ENCODE data around the gene SLC12A7. TPM values are rescaled to one million over a fixed set of nuclear protein-coding genes. Genes with fewer than 3 reads are reported as not detected.
"Not testable (repeated sequence)": the region's sequence is repeated elsewhere in the genome, so short reads cannot be mapped to it uniquely, and the experiment has no call there.

SLC12A7 gene
- total and polyA plus RNA-seq, 2 of the 13 experiments (the other 11 are each of a cell fraction or from before 2014, with no cell fraction given) = 14.0 to 18.5 TPM

DNA sequence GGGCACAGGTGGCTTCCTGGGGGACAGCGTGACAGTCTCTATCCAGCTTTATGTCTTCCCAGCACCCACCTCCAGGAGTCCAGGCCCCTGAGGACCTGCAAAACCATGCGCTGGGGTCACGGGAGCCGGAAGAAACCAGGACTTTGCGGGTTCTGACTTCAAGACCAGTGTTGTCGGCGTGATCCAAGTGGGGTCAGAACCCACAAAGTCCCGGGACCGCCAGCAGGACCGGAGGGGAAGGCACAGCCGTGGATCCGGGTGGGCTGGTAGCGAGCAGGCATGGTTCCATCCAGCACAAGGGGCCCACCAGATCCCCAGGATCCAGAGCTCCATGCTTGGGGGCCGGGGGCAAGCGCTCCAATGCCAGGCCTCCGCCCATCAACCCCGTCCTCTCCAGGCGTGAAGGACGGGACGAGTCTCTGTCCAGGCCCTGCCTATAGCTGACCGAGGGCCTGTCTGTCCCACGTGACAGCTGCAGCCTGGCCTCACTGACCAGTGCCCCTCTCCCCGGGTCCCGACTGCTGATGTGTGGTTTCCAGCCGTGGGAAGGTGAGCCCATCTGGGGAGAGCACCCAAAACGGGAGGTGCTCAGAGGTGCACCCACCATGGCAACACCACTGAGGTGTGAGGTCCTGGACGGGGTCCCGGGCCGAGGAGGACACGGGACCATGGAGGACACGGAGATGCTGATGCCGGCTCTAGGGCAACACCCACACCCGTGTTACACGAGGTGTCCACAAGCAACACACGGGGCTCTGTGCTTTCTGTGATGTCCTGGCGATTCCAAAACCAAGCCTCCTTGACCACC, 48.9 kb downstream of the SLC12A7 start:
- Histone ChIP-seq H3K4me1 (ENCODE audit: insufficient read depth, low read length) (no peaks in the 10 kb centered on the region), H3K9me3 (ENCODE audit: low read length) (no peaks in the 10 kb centered on the region), H3K9ac (ENCODE audit: insufficient read depth, low read depth, low read length) (no peak overlapping the region), H3K79me2 (ENCODE audit: insufficient read depth, low read length) (no peaks in the 10 kb centered on the region), H3K4me3 (replicated peaks in 1 of 3; ENCODE audit: insufficient read depth in 1 of 3, low read depth in 2 of 3, low read length in 3 of 3) (no peak overlapping the region), H3K4me2 (ENCODE audit: low read depth, low read length) (no peak overlapping the region), H2AFZ (ENCODE audit: low read length) (no peak overlapping the region), H3K27me3 (ENCODE audit: control insufficient read depth in 1 of 2, insufficient read depth in 2 of 2, low read length in 2 of 2) (no peaks in the 10 kb centered on the region), H3K36me3 (replicated peaks in 1 of 2; ENCODE audit: control insufficient read depth in 1 of 2, insufficient read depth in 2 of 2, low read length in 2 of 2) (peaks cover 29 to 67% of the 10 kb centered on the region in 2 experiments; a peak in 4 of 5 replicates), H3K27ac (ENCODE audit: extremely low read length, insufficient read depth, low read length) (no peak overlapping the region), H4K20me1 (ENCODE audit: insufficient read depth, low read length) (no peaks in the 10 kb centered on the region)
- POLR2A ChIA-PET = no interaction called here
- WGBS (ENCODE audit: low lambda C conversion rate) = 93% methylated on average over 8 of the region's 36 CpGs
- no TSS peak for BruUV-seq (replicated peaks)
- ATAC-seq = no peak
- DNase-seq (ENCODE audit: low spot score) = no peak
- no peak for FAIRE-seq
- intact Hi-C loops (cut with micrococcal nuclease; ENCODE audit: unreplicated experiment) = no loop called here
- TF ChIP-seq NFIC (IDR thresholded peaks at IDR 0.05; ENCODE audit: low read length) (no peak), AGO2 (optimal IDR thresholded peaks at IDR 0.05; ENCODE audit: low read depth, low read length) (peak; percentile 43), ZNF224 (CRISPR knock-in tag; IDR thresholded peaks at IDR 0.05) (no peak)
- TF ChIP-seq, protein P1, sequence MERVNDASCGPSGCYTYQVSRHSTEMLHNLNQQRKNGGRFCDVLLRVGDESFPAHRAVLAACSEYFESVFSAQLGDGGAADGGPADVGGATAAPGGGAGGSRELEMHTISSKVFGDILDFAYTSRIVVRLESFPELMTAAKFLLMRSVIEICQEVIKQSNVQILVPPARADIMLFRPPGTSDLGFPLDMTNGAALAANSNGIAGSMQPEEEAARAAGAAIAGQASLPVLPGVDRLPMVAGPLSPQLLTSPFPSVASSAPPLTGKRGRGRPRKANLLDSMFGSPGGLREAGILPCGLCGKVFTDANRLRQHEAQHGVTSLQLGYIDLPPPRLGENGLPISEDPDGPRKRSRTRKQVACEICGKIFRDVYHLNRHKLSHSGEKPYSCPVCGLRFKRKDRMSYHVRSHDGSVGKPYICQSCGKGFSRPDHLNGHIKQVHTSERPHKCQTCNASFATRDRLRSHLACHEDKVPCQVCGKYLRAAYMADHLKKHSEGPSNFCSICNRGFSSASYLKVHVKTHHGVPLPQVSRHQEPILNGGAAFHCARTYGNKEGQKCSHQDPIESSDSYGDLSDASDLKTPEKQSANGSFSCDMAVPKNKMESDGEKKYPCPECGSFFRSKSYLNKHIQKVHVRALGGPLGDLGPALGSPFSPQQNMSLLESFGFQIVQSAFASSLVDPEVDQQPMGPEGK (CRISPR knock-in tag; IDR thresholded peaks at IDR 0.05) = no peak
- in situ Hi-C loops (cut with HindIII; ENCODE audit: extremely low pct_ligation_motif_present, low pct_unique_long_range_greater_than_20kb) = no loop called here
- CTCF ChIA-PET (ENCODE audit: low intra/inter-chr PET ratio, low total read pairs) = no interaction called here

DNA sequence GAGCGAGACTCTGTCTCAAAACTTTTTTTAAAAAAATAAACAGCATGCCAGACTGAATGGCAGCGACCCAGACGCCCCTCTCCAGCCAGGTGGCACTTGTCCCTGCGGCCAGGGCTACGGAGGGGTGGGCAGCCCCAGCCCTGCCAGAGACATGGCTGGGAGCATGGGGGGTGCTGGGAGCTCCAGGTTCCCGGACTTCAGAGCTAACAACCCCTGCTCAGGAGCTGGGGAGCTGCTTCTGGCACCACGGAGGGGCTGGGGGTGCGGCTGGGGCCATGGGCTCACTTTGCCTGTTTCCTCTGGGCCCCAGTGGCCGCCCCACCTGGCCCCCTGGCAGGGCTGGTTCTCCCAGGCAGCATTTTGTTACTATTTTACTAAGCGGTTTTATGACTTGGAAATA, 49.9 kb downstream of the SLC12A7 start:
- Histone ChIP-seq H3K4me1 (ENCODE audit: insufficient read depth, low read length) (no peaks in the 10 kb centered on the region), H3K27me3 (ENCODE audit: control insufficient read depth in 1 of 2, insufficient read depth in 2 of 2, low read length in 2 of 2) (no peaks in the 10 kb centered on the region), H3K36me3 (replicated peaks in 1 of 2; ENCODE audit: control insufficient read depth in 1 of 2, insufficient read depth in 2 of 2, low read length in 2 of 2) (peaks cover 29 to 67% of the 10 kb centered on the region in 2 experiments; a peak in 4 of 5 replicates), H3K9me3 (ENCODE audit: low read length) (no peaks in the 10 kb centered on the region), H4K20me1 (ENCODE audit: insufficient read depth, low read length) (no peaks in the 10 kb centered on the region), H3K4me2 (ENCODE audit: low read depth, low read length) (no peak overlapping the region), H3K9ac (ENCODE audit: insufficient read depth, low read depth, low read length) (no peak overlapping the region), H3K4me3 (replicated peaks in 1 of 3; ENCODE audit: insufficient read depth in 1 of 3, low read depth in 2 of 3, low read length in 3 of 3) (no peak overlapping the region), H3K27ac (ENCODE audit: extremely low read length, insufficient read depth, low read length) (no peak overlapping the region), H2AFZ (ENCODE audit: low read length) (no peak overlapping the region), H3K79me2 (ENCODE audit: insufficient read depth, low read length) (no peaks in the 10 kb centered on the region)
- ChIA-PET CTCF (ENCODE audit: low intra/inter-chr PET ratio, low total read pairs) (no interaction called here), POLR2A (no interaction called here)
- ATAC-seq = no peak
- FAIRE-seq = no peak
- intact Hi-C loops (cut with micrococcal nuclease; ENCODE audit: unreplicated experiment) (no loop called here), in situ Hi-C loops (cut with HindIII; ENCODE audit: extremely low pct_ligation_motif_present, low pct_unique_long_range_greater_than_20kb) (no loop called here)
- DNase-seq (ENCODE audit: low spot score) = no peak
- 77% methylated on average over 7 of the region's 10 CpGs for WGBS (ENCODE audit: low lambda C conversion rate)
- no TSS peak for BruUV-seq (replicated peaks)
- TF ChIP-seq, protein P2, sequence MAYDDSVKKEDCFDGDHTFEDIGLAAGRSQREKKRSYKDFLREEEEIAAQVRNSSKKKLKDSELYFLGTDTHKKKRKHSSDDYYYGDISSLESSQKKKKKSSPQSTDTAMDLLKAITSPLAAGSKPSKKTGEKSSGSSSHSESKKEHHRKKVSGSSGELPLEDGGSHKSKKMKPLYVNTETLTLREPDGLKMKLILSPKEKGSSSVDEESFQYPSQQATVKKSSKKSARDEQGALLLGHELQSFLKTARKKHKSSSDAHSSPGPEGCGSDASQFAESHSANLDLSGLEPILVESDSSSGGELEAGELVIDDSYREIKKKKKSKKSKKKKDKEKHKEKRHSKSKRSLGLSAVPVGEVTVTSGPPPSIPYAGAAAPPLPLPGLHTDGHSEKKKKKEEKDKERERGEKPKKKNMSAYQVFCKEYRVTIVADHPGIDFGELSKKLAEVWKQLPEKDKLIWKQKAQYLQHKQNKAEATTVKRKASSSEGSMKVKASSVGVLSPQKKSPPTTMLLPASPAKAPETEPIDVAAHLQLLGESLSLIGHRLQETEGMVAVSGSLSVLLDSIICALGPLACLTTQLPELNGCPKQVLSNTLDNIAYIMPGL (CRISPR knock-in tag; IDR thresholded peaks at IDR 0.05; ENCODE audit: borderline replicate concordance in 1 of 2, low read depth in 1 of 2) = no peak
- TF ChIP-seq RBM22 (optimal IDR thresholded peaks at IDR 0.05; ENCODE audit: low read length) = peak; percentile 4

DNA sequence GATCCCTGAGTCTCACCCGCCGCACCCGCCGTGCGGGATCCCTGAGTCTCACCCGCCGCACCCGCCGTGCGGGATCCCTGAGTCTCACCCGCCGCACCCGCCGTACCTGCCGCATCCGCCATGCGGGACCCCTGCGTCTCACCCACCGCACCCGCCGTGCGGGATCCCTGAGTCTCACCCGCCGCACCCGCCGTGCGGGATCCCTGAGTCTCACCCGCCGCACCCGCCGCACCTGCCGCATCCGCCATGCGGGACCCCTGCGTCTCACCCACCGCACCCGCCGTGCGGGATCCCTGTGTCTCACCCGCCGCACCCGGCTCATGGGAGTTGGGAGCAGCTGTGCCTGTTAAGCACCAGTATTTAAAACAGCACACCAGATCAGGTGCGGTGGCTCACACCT, 50.6 kb downstream of the SLC12A7 start:
- POLR2A ChIA-PET; BruUV-seq (replicated peaks); H3K79me2 ChIP-seq (ENCODE audit: insufficient read depth, low read length); intact Hi-C loops (cut with micrococcal nuclease; ENCODE audit: unreplicated experiment); DNase-seq (ENCODE audit: low spot score); H3K4me2 ChIP-seq (ENCODE audit: low read depth, low read length); in situ Hi-C loops (cut with HindIII; ENCODE audit: extremely low pct_ligation_motif_present, low pct_unique_long_range_greater_than_20kb); H3K27me3 ChIP-seq (ENCODE audit: control insufficient read depth in 1 of 2, insufficient read depth in 2 of 2, low read length in 2 of 2); H3K4me3 ChIP-seq (replicated peaks in 1 of 3; ENCODE audit: insufficient read depth in 1 of 3, low read depth in 2 of 3, low read length in 3 of 3); H3K9me3 ChIP-seq (ENCODE audit: low read length); CTCF ChIA-PET (ENCODE audit: low intra/inter-chr PET ratio, low total read pairs); ATAC-seq; H3K4me1 ChIP-seq (ENCODE audit: insufficient read depth, low read length); H2AFZ ChIP-seq (ENCODE audit: low read length); H3K27ac ChIP-seq (ENCODE audit: extremely low read length, insufficient read depth, low read length); H3K9ac ChIP-seq (ENCODE audit: insufficient read depth, low read depth, low read length); H4K20me1 ChIP-seq (ENCODE audit: insufficient read depth, low read length); FAIRE-seq: not testable (repeated sequence)
- H3K36me3 ChIP-seq (replicated peaks in 1 of 2; ENCODE audit: control insufficient read depth in 1 of 2, insufficient read depth in 2 of 2, low read length in 2 of 2) = peaks cover 30 to 66% of the 10 kb centered on the region in 2 experiments; a peak in 4 of 5 replicates
- WGBS (ENCODE audit: low lambda C conversion rate) = 89% methylated on average over 10 of the region's 43 CpGs
